BE2C (cell line): Measurements from ENCODE around the gene GPR84.

Experiments
- DNase-seq: peaks from one replicate; pipeline ENCODE4 v3.0.0-alpha.2; 2020
- H3K27me3 ChIP-seq: fragments of 250-450 bp; sonication (Bioruptor Pico); 2 replicates; pipeline ENCODE4 v1.5.1; 2020; ENCODE audit warnings: mild to moderate bottlenecking
- H3K36me3 ChIP-seq: fragments of 250-450 bp; sonication (Bioruptor Pico); 2 replicates; pipeline ENCODE4 v1.5.1; 2020; ENCODE audit warnings: mild to moderate bottlenecking
- H3K4me1 ChIP-seq: fragments of 250-450 bp; sonication (Bioruptor Pico); 2 replicates; pipeline ENCODE4 v1.5.1; 2020
- H3K4me3 ChIP-seq: 2 replicates; pipeline ENCODE4 v1.5.1; 2011; ENCODE audit warnings: low read depth, low read length
- H3K9me3 ChIP-seq: fragments of 250-450 bp; sonication (Bioruptor Pico); 2 replicates; pipeline ENCODE4 v1.5.1; 2020
- TF ChIP-seq, protein P1 (sequence below): IDR thresholded peaks from 2 replicates; pipeline ENCODE4 v1.5.1; 2012; ENCODE audit warnings: mild to moderate bottlenecking, low read depth, low read length

Gene GPR84

DNA sequence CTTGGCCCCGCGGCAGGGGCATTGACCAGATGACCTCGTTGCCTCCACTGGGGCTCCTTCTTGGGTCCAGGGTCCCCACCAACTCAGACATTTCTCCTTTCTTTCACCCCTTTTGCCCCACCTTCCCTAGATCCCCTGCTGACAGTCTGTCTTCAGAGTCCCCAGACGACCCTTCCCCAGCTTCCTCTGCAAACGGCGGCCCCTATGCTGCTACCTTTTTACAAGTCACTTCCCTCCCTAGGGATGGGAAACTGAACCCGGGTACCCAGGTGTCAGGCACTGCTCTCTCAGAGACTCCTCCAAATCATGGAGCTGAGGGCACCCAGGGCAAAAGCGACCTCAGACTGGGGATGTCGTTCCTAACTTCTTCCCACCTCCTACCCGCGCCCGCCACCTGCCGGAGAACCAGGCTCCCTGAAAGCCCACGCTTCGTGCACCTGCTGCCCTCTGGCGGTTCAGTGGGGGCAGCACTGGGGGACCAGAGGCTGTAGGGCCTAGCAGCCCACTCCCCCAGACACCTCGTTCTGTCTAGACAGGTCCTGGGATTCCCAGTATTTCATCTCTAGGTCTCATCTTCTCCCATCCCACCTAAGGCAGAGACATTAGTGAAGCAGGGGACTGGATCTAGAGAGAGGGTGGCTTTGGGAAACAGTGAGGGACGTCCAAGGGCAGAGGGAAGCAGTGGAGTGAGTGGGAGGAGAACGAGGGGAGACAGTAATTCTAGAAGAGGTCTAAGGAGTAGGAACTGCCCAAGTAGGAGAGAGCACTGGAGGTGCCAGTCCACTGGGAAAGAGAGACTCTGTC, 15.3 kb upstream of the GPR84 start:
- Histone ChIP-seq H3K9me3 (no peaks in the 10 kb centered on the region), H3K36me3 (no peaks in the 10 kb centered on the region), H3K27me3 (no peaks in the 10 kb centered on the region), H3K4me1 (peaks cover 22% of the 10 kb centered on the region), H3K4me3 (peak overlapping the region; percentile 57)
- TF ChIP-seq, protein P1, sequence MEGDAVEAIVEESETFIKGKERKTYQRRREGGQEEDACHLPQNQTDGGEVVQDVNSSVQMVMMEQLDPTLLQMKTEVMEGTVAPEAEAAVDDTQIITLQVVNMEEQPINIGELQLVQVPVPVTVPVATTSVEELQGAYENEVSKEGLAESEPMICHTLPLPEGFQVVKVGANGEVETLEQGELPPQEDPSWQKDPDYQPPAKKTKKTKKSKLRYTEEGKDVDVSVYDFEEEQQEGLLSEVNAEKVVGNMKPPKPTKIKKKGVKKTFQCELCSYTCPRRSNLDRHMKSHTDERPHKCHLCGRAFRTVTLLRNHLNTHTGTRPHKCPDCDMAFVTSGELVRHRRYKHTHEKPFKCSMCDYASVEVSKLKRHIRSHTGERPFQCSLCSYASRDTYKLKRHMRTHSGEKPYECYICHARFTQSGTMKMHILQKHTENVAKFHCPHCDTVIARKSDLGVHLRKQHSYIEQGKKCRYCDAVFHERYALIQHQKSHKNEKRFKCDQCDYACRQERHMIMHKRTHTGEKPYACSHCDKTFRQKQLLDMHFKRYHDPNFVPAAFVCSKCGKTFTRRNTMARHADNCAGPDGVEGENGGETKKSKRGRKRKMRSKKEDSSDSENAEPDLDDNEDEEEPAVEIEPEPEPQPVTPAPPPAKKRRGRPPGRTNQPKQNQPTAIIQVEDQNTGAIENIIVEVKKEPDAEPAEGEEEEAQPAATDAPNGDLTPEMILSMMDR: peak; percentile 100
- DNase-seq: peak; percentile 98

DNA sequence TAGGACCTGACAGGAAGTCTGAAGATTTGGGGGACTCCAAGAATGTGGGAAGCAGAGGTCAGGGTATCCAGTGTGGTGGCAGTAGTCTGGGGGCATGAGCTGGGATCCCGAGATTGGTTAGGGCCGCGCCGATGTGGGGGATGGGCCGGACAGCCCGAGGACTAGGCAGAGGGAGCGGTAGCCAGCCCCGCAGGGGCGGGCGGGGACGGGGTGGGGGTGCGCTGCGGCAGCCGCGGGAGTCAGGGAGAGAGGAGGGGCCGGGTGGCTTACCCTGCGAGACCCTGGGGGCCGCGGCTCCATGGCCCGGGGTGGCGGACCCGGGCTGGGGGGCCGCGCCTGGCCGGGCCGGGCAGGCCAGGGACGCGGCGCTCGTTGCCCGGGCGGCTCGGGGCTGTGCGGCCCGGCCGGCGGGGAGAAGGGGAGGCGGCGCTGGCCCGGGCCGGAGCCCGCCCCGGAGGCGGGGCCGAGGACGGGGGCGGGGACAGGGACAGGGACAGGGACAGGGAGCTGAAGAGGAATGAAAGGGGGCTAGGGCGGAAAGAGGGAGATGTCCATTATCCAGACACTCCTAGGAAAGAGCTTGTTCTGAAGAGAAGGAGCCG, 14.6 kb upstream of the GPR84 start:
- peak; percentile 91 for DNase-seq
- Histone ChIP-seq H3K36me3 (no peaks in the 10 kb centered on the region), H3K4me3 (peak overlapping the region; percentile 57), H3K9me3 (no peaks in the 10 kb centered on the region), H3K4me1 (peaks cover 29% of the 10 kb centered on the region), H3K27me3 (no peaks in the 10 kb centered on the region)
- TF ChIP-seq, protein P1: no peak

DNA sequence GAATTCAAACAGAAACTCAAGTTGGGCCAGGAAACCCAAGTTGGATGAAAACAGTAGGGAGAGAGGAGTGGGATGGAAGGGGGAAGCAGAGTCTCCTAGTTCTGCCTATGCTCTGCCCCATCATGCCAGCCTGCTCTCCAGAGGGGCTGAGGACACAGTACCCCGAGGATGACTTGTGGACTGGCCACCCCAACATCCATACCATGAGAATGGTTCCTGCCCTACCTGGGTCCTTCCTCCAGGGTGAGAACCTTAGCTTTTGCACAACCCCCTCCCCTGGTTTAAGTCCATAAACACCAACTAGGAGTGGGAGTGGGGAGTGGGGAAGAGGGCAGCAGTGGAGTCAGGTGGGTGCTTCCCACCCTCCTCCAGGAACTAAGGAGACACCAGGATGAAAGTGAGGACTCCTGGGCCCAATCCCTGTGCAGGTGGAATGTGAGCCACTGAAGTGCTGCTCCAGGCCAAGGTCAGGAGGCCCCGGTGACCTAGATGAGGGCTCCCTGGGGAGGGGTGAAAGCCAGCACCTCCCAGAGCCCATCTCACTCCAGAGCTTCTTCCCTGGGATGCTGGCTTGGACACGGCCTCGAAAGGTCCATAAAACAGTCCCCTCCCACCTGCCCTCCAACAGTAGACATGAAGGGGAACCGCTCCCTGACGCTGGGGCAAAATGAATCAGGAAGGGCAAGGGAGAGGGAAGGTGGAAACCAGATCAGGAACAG, 13.7 kb upstream of the GPR84 start:
- DNase-seq: no peak
- H3K27me3 ChIP-seq: no peaks in the 10 kb centered on the region
- H3K36me3 ChIP-seq: no peaks in the 10 kb centered on the region; the same call in 1 of the 2 replicates
- peaks cover 36% of the 10 kb centered on the region for H3K4me1 ChIP-seq
- TF ChIP-seq, protein P1: no peak
- H3K9me3 ChIP-seq: no peaks in the 10 kb centered on the region
- H3K4me3 ChIP-seq: peak overlapping the region; percentile 54

DNA sequence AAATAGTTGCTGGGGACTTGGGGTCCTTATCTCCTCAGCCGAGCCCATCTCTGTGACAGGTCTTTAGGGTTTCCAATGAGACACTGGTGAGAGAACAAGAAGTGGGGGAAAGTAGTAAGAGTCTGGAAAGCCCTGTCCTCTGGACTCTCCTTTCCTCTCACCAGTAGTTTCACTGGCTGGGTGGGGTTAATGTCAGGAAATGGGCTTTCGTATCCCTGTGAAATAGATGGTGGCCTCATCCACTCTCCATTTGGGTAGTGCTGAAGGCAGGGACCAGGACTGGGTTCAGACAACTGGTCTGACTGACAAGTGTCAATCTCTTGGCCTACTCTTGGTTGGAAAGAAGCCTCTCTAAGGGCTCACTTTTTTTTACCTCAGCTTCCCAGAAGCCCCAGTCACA, 12.7 kb upstream of the GPR84 start:
- Histone ChIP-seq H3K4me1 (peaks cover 44% of the 10 kb centered on the region), H3K36me3 (no peaks in the 10 kb centered on the region; the same call in 1 of the 2 replicates), H3K9me3 (no peaks in the 10 kb centered on the region), H3K27me3 (no peaks in the 10 kb centered on the region), H3K4me3 (no peak overlapping the region)
- no peak for DNase-seq
- TF ChIP-seq, protein P1: no peak

DNA sequence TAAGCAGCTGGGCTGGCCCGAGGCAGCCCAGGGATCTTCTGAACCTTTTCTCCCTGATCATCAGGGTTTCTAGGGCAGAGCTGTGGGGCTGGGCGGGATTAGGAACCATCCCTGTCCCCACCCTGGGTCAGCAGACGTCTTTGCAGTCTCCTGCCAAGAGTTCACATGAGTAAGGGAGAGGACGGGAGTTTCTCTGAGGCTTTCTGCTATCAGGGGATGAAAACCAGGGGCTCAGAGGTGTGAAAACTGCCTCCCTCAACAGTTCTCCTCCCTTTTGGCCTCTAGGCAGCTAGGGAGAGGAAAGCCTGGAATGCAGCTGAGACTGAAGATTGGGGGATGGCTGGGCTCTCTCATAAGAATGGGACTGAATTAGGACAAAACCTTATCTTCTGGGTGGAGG, 12.3 kb upstream of the GPR84 start:
- no peaks in the 10 kb centered on the region; the same call in 1 of the 2 replicates for H3K36me3 ChIP-seq

More for the DNA sequence above, 12.3 kb upstream of the GPR84 start:
- Histone ChIP-seq H3K27me3 (no peaks in the 10 kb centered on the region), H3K4me3 (no peak overlapping the region), H3K9me3 (no peaks in the 10 kb centered on the region), H3K4me1 (peaks cover 48% of the 10 kb centered on the region)
- no peak for DNase-seq
- TF ChIP-seq, protein P1: no peak
